ENCODE measurements around the gene SHCBP1L.

SHCBP1L gene

GRCh38 chr1:182890927-182891610 lies 61.9 kb downstream of the SHCBP1L start:
- DNase-seq (ENCODE audit: low spot score): peak; percentile 62

- peak; percentile 19 for DNase-seq (ENCODE audit: low spot score)
Observed at GRCh38 chr1:182889997-182890396, 63.0 kb downstream of the SHCBP1L start.

GRCh38 chr1:182888736-182889531 lies 64.0 kb downstream of the SHCBP1L start:
- DNase-seq (ENCODE audit: low spot score): peak; percentile 28

GRCh38 chr1:182886985-182887384 lies 66.0 kb downstream of the SHCBP1L start:
- no peak for DNase-seq (ENCODE audit: low spot score)

GRCh38 chr1:182885591-182885990 lies 67.4 kb downstream of the SHCBP1L start:
- DNase-seq (ENCODE audit: low spot score): no peak

GRCh38 chr1:182884872-182885271 lies 68.1 kb downstream of the SHCBP1L start:
- no peak for DNase-seq (ENCODE audit: low spot score)

GRCh38 chr1:182877842-182878241 lies 75.1 kb downstream of the SHCBP1L start:
- DNase-seq (ENCODE audit: low spot score): no peak

- DNase-seq (ENCODE audit: low spot score): no peak
Observed at GRCh38 chr1:182877331-182877730, 75.6 kb downstream of the SHCBP1L start.

GRCh38 chr1:182875889-182876288 lies 77.1 kb downstream of the SHCBP1L start:
- no peak for DNase-seq (ENCODE audit: low spot score)

GRCh38 chr1:182872881-182873280 lies 80.1 kb downstream of the SHCBP1L start:
- no peak for DNase-seq (ENCODE audit: low spot score)

- no peak for DNase-seq (ENCODE audit: low spot score)
Observed at GRCh38 chr1:182869241-182869666, 83.7 kb downstream of the SHCBP1L start.

- DNase-seq (ENCODE audit: low spot score): no peak
Observed at GRCh38 chr1:182867861-182868260, 85.1 kb downstream of the SHCBP1L start.

- DNase-seq (ENCODE audit: low spot score): no peak
Observed at GRCh38 chr1:182863940-182864339, 89.0 kb downstream of the SHCBP1L start.

- no peak for DNase-seq (ENCODE audit: low spot score)
Observed at GRCh38 chr1:182862827-182863226, 90.1 kb downstream of the SHCBP1L start.

- DNase-seq (ENCODE audit: low spot score): no peak
Observed at GRCh38 chr1:182861994-182862393, 91.0 kb downstream of the SHCBP1L start.

GRCh38 chr1:182860658-182861057 lies 92.3 kb downstream of the SHCBP1L start:
- DNase-seq (ENCODE audit: low spot score): no peak

GRCh38 chr1:182857212-182857611 lies 95.8 kb downstream of the SHCBP1L start:
- no peak for DNase-seq (ENCODE audit: low spot score)

- no peak for DNase-seq (ENCODE audit: low spot score)
Observed at GRCh38 chr1:182855911-182856310, 97.1 kb downstream of the SHCBP1L start.

GRCh38 chr1:182851825-182852224 lies 101.1 kb downstream of the SHCBP1L start:
- DNase-seq (ENCODE audit: low spot score): no peak

GRCh38 chr1:182850319-182850718 lies 102.6 kb downstream of the SHCBP1L start:
- DNase-seq (ENCODE audit: low spot score): no peak
